ENCODE data around the gene RNF187. TPM values are rescaled to one million over a fixed set of nuclear protein-coding genes. Genes with fewer than 3 reads are reported as not detected.

RNF187 gene
- total and polyA plus RNA-seq, 2 donors (not counting 1 experiment from before 2014, with no cell fraction given) = 46.1 to 89.5 TPM

- Histone ChIP-seq H3K9ac (ENCODE audit: insufficient read depth, low read length) (no peak overlapping the region), H2AFZ (ENCODE audit: low read length) (no peak overlapping the region), H3K4me2 (ENCODE audit: extremely low read depth, insufficient read depth, low read length) (no peak overlapping the region), H3K4me1 (ENCODE audit: control insufficient read depth, extremely low read depth, insufficient read depth, low read length) (no peaks in the 10 kb centered on the region), H3K27me3 (ENCODE audit: control insufficient read depth, insufficient read depth, low read length) (no peaks in the 10 kb centered on the region), H3K9me3 (ENCODE audit: control insufficient read depth, insufficient read depth, low read depth, low read length) (no peaks in the 10 kb centered on the region), H4K20me1 (ENCODE audit: control insufficient read depth, extremely low read depth, insufficient read depth, low read length) (no peaks in the 10 kb centered on the region), H3K79me2 (ENCODE audit: control insufficient read depth, insufficient read depth, low read length) (no peaks in the 10 kb centered on the region), H3K4me3 (replicated peaks in 1 of 4; ENCODE audit: control extremely low read depth in 1 of 4, insufficient read depth in 1 of 4, low read depth in 3 of 4, low read length in 4 of 4) (no peak overlapping the region), H3K36me3 (ENCODE audit: control insufficient read depth, insufficient read depth, low read length) (no peaks in the 10 kb centered on the region), H3K27ac (ENCODE audit: insufficient read depth, low read length) (no peak overlapping the region)
- no peak for DNase-seq (ENCODE audit: low read depth in 2 of 2)
- TF ChIP-seq, protein P1, sequence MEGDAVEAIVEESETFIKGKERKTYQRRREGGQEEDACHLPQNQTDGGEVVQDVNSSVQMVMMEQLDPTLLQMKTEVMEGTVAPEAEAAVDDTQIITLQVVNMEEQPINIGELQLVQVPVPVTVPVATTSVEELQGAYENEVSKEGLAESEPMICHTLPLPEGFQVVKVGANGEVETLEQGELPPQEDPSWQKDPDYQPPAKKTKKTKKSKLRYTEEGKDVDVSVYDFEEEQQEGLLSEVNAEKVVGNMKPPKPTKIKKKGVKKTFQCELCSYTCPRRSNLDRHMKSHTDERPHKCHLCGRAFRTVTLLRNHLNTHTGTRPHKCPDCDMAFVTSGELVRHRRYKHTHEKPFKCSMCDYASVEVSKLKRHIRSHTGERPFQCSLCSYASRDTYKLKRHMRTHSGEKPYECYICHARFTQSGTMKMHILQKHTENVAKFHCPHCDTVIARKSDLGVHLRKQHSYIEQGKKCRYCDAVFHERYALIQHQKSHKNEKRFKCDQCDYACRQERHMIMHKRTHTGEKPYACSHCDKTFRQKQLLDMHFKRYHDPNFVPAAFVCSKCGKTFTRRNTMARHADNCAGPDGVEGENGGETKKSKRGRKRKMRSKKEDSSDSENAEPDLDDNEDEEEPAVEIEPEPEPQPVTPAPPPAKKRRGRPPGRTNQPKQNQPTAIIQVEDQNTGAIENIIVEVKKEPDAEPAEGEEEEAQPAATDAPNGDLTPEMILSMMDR (conservative IDR thresholded peaks at IDR 0.05 in 1 of 2, IDR thresholded peaks at IDR 0.05 in 1 of 2; ENCODE audit: low read depth in 1 of 2, low read length in 2 of 2) = no peak
- TF ChIP-seq EZH2 (IDR thresholded peaks at IDR 0.05; ENCODE audit: low read length, missing control alignments) = no peak
These were observed 53.2 kb downstream of the RNF187 start for GRCh38 chr1:228540161-228540917.

DNA sequence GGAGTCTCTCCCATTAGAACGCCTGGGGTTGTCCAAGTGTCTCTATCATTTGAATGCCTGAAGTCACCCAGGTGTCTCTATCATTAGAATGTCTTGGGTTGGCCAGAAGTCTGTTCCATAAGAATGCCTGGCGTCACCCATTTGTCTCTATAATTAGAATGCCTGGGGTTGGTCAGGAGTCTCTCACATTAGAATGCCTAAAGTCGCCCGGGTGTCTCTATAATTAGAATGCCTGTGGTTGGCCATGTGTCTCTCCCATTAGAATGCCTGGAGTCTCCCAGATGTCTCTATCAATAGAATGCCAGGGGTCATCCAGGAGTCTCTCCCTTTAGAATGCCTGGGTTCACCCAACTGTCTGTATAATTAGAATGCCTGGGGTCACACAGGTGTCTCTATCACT is 54.5 kb downstream of the RNF187 start:
- H3K4me1 ChIP-seq (ENCODE audit: control insufficient read depth, extremely low read depth, insufficient read depth, low read length) = no peaks in the 10 kb centered on the region
- H3K27me3 ChIP-seq (ENCODE audit: control insufficient read depth, insufficient read depth, low read length) = no peaks in the 10 kb centered on the region
- TF ChIP-seq EZH2 (IDR thresholded peaks at IDR 0.05; ENCODE audit: low read length, missing control alignments) = no peak
- TF ChIP-seq, protein P1 (conservative IDR thresholded peaks at IDR 0.05 in 1 of 2, IDR thresholded peaks at IDR 0.05 in 1 of 2; ENCODE audit: low read depth in 1 of 2, low read length in 2 of 2) = no peak
- no peak overlapping the region for H3K9ac ChIP-seq (ENCODE audit: insufficient read depth, low read length)
- H4K20me1 ChIP-seq (ENCODE audit: control insufficient read depth, extremely low read depth, insufficient read depth, low read length) = no peaks in the 10 kb centered on the region
- no peaks in the 10 kb centered on the region for H3K9me3 ChIP-seq (ENCODE audit: control insufficient read depth, insufficient read depth, low read depth, low read length)
- H3K4me2 ChIP-seq (ENCODE audit: extremely low read depth, insufficient read depth, low read length) = no peak overlapping the region
- H3K27ac ChIP-seq (ENCODE audit: insufficient read depth, low read length) = no peak overlapping the region
- H3K4me3 ChIP-seq (replicated peaks in 1 of 4; ENCODE audit: control extremely low read depth in 1 of 4, insufficient read depth in 1 of 4, low read depth in 3 of 4, low read length in 4 of 4) = no peak overlapping the region
- H3K79me2 ChIP-seq (ENCODE audit: control insufficient read depth, insufficient read depth, low read length) = no peaks in the 10 kb centered on the region
- no peak for DNase-seq (ENCODE audit: low read depth in 2 of 2)
- no peak overlapping the region for H2AFZ ChIP-seq (ENCODE audit: low read length)
- no peaks in the 10 kb centered on the region for H3K36me3 ChIP-seq (ENCODE audit: control insufficient read depth, insufficient read depth, low read length)

DNA sequence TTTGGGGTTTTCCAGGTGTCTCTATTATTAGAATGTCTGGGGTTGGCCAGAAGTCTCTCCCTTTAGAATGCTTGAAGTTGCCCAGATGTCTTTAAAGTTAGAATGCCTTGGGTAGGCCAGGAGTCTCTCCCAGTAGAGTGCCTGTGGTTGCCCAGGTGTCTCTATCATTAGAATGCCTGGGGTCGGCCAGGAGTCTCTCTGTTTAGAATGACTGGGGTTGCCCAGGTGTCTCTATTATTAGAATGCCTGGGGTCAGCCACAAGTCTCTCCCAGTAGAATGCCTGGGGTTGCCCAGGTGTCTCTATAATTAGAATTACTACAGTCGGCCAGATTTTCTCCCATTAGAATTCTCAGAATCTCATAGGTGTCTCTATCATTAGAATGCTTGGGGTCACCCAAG is 55.2 kb downstream of the RNF187 start:
- Histone ChIP-seq H3K27ac (ENCODE audit: insufficient read depth, low read length) (no peak overlapping the region), H3K4me2 (ENCODE audit: extremely low read depth, insufficient read depth, low read length) (no peak overlapping the region), H3K4me1 (ENCODE audit: control insufficient read depth, extremely low read depth, insufficient read depth, low read length) (no peaks in the 10 kb centered on the region), H4K20me1 (ENCODE audit: control insufficient read depth, extremely low read depth, insufficient read depth, low read length) (no peaks in the 10 kb centered on the region), H3K9ac (ENCODE audit: insufficient read depth, low read length) (no peak overlapping the region), H3K36me3 (ENCODE audit: control insufficient read depth, insufficient read depth, low read length) (no peaks in the 10 kb centered on the region), H3K4me3 (replicated peaks in 1 of 4; ENCODE audit: control extremely low read depth in 1 of 4, insufficient read depth in 1 of 4, low read depth in 3 of 4, low read length in 4 of 4) (no peak overlapping the region), H2AFZ (ENCODE audit: low read length) (no peak overlapping the region), H3K9me3 (ENCODE audit: control insufficient read depth, insufficient read depth, low read depth, low read length) (no peaks in the 10 kb centered on the region), H3K79me2 (ENCODE audit: control insufficient read depth, insufficient read depth, low read length) (no peaks in the 10 kb centered on the region), H3K27me3 (ENCODE audit: control insufficient read depth, insufficient read depth, low read length) (no peaks in the 10 kb centered on the region)
- no peak for DNase-seq (ENCODE audit: low read depth in 2 of 2)
- TF ChIP-seq, protein P1 (conservative IDR thresholded peaks at IDR 0.05 in 1 of 2, IDR thresholded peaks at IDR 0.05 in 1 of 2; ENCODE audit: low read depth in 1 of 2, low read length in 2 of 2) = no peak
- no peak for TF ChIP-seq EZH2 (IDR thresholded peaks at IDR 0.05; ENCODE audit: low read length, missing control alignments)

All from fibroblast of lung (primary cell).